ENCODE results near the gene OIP5. TPM values are rescaled to one million over a fixed set of nuclear protein-coding genes. Genes with fewer than 3 reads are reported as not detected.
A peak's percentile ranks its signal among the peaks of the same experiment; 100 is the strongest.

OIP5 gene
- total and polyA plus RNA-seq, 9 of the 15 experiments (the other 6 are each of a cell fraction or from before 2014, with no cell fraction given): 8.3 to 54.8 (median 35.3) TPM

- TF ChIP-seq ZBTB40 (IDR thresholded peaks at IDR 0.05) (peak; percentile 24; the same call in 1 of the 2 replicates), ZBTB40 (CRISPR knock-in tag; IDR thresholded peaks at IDR 0.05) (no peak), NFIX (CRISPR knock-in tag; IDR thresholded peaks at IDR 0.05; ENCODE audit: low read depth) (no peak), MYC (IDR thresholded peaks at IDR 0.05; ENCODE audit: low read depth, low read length) (no peak), MYC (CRISPR knock-in tag; IDR thresholded peaks at IDR 0.05; ENCODE audit: borderline replicate concordance, low read depth) (peak; percentile 50; the same call in 1 of the 2 replicates), ZNF197 (CRISPR knock-in tag; IDR thresholded peaks at IDR 0.05; ENCODE audit: low read depth) (no peak), STAT5B (CRISPR knock-in tag; IDR thresholded peaks at IDR 0.05) (no peak), ZNF583 (CRISPR knock-in tag; IDR thresholded peaks at IDR 0.05) (no peak), ZNF780A (CRISPR knock-in tag; IDR thresholded peaks at IDR 0.05) (no peak), PKNOX1 (IDR thresholded peaks at IDR 0.05) (0 out of 2 replicates have a peak, but pooled peaks have one; percentile 1), HMG20A (CRISPR knock-in tag; conservative IDR thresholded peaks at IDR 0.05) (no peak), ZNF668 (CRISPR knock-in tag; IDR thresholded peaks at IDR 0.05) (no peak), SPI1 (IDR thresholded peaks at IDR 0.05; ENCODE audit: borderline replicate concordance, low read depth, low read length) (no peak), CGGBP1 (CRISPR knock-in tag; IDR thresholded peaks at IDR 0.05) (no peak)
- TF ChIP-seq, protein P1, sequence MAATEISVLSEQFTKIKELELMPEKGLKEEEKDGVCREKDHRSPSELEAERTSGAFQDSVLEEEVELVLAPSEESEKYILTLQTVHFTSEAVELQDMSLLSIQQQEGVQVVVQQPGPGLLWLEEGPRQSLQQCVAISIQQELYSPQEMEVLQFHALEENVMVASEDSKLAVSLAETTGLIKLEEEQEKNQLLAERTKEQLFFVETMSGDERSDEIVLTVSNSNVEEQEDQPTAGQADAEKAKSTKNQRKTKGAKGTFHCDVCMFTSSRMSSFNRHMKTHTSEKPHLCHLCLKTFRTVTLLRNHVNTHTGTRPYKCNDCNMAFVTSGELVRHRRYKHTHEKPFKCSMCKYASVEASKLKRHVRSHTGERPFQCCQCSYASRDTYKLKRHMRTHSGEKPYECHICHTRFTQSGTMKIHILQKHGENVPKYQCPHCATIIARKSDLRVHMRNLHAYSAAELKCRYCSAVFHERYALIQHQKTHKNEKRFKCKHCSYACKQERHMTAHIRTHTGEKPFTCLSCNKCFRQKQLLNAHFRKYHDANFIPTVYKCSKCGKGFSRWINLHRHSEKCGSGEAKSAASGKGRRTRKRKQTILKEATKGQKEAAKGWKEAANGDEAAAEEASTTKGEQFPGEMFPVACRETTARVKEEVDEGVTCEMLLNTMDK (IDR thresholded peaks at IDR 0.05; ENCODE audit: borderline replicate concordance, insufficient read depth, low read depth, low read length, poor library complexity, severe bottlenecking): no peak
Measured at GRCh38 chr15:41334293-41335120, 2.1 kb upstream of the OIP5 start (continued).

Data from K562 (cell line).